Measurements from ENCODE around the gene ARHGAP19. TPM values are rescaled to one million over a fixed set of nuclear protein-coding genes. Genes with fewer than 3 reads are reported as not detected.

Gene ARHGAP19
- total RNA-seq, 1 experiment from 2014 or later, result 28.9 TPM

DNA sequence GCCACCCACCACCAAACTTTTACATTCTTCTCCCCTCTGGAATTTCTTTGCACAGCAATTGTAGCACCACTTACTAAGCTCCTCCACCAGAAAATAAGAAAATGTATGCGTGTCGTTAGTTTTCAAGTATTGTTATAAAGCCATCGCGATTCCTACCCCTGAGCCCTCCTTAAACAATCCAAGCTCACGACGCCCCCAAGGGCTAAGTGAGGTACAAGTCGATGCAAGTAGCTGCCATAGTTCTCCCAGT, 40.8 kb upstream of the ARHGAP19 start:
- no peaks in the 10 kb centered on the region for H3K9me3 ChIP-seq (ENCODE audit: control insufficient read depth, insufficient read depth, low read depth, low read length)
- intact Hi-C loops (cut with micrococcal nuclease; ENCODE audit: unreplicated experiment), result no loop called here
- no peak; the same call in 1 of the 2 replicates for TF ChIP-seq CTCF (IDR thresholded peaks at IDR 0.05)
- no peak for TF ChIP-seq POLR2AphosphoS5 (IDR thresholded peaks at IDR 0.05; ENCODE audit: low read depth, low read length)
- TF ChIP-seq, protein P1, sequence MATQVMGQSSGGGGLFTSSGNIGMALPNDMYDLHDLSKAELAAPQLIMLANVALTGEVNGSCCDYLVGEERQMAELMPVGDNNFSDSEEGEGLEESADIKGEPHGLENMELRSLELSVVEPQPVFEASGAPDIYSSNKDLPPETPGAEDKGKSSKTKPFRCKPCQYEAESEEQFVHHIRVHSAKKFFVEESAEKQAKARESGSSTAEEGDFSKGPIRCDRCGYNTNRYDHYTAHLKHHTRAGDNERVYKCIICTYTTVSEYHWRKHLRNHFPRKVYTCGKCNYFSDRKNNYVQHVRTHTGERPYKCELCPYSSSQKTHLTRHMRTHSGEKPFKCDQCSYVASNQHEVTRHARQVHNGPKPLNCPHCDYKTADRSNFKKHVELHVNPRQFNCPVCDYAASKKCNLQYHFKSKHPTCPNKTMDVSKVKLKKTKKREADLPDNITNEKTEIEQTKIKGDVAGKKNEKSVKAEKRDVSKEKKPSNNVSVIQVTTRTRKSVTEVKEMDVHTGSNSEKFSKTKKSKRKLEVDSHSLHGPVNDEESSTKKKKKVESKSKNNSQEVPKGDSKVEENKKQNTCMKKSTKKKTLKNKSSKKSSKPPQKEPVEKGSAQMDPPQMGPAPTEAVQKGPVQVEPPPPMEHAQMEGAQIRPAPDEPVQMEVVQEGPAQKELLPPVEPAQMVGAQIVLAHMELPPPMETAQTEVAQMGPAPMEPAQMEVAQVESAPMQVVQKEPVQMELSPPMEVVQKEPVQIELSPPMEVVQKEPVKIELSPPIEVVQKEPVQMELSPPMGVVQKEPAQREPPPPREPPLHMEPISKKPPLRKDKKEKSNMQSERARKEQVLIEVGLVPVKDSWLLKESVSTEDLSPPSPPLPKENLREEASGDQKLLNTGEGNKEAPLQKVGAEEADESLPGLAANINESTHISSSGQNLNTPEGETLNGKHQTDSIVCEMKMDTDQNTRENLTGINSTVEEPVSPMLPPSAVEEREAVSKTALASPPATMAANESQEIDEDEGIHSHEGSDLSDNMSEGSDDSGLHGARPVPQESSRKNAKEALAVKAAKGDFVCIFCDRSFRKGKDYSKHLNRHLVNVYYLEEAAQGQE (IDR thresholded peaks at IDR 0.05; ENCODE audit: insufficient read depth in 1 of 2, low read depth in 2 of 2, low read length in 1 of 2), result no peak
- no peak for TF ChIP-seq SIN3A (IDR thresholded peaks at IDR 0.05; ENCODE audit: borderline replicate concordance, insufficient read depth, low read depth, low read length)
- TF ChIP-seq TCF7L2 (IDR thresholded peaks at IDR 0.05; ENCODE audit: low read depth, low read length), result no peak
- H3K4me1 ChIP-seq (ENCODE audit: control insufficient read depth, insufficient read depth, low read length), result peaks cover 54% of the 10 kb centered on the region
- DNase-seq (ENCODE audit: low read depth, low spot score) (no peak), ATAC-seq (peak; percentile 36)
- H3K27me3 ChIP-seq (ENCODE audit: control insufficient read depth, insufficient read depth, low read length), result no peaks in the 10 kb centered on the region
- H3K36me3 ChIP-seq (ENCODE audit: control insufficient read depth, insufficient read depth, low read length), result no peaks in the 10 kb centered on the region
- CTCF ChIA-PET, result interaction anchor here (0.6 to 3.4 kb wide), 3 partner anchors 45 to 64 kb away, joined by 3 to 26 read pairs (median 4); no protein-coding TSS in a partner anchor
- H3K27ac ChIP-seq (ENCODE audit: low read length), result peak overlapping the region; percentile 92
- H3K4me3 ChIP-seq (ENCODE audit: low read depth in 2 of 2, low read length in 2 of 2), result peak overlapping the region; percentile 62 to 76
- POLR2A ChIA-PET, result interaction anchor here (0.6 to 0.7 kb wide), 2 partner anchors 22 to 94 kb away, joined by 3 to 9 read pairs; no protein-coding TSS in a partner anchor
- in situ Hi-C loops (cut with HindIII; ENCODE audit: low pct_unique_long_range_greater_than_20kb, low sequenced_read_pairs), result no loop called here
- no TSS peak for BruUV-seq (replicated peaks)

DNA sequence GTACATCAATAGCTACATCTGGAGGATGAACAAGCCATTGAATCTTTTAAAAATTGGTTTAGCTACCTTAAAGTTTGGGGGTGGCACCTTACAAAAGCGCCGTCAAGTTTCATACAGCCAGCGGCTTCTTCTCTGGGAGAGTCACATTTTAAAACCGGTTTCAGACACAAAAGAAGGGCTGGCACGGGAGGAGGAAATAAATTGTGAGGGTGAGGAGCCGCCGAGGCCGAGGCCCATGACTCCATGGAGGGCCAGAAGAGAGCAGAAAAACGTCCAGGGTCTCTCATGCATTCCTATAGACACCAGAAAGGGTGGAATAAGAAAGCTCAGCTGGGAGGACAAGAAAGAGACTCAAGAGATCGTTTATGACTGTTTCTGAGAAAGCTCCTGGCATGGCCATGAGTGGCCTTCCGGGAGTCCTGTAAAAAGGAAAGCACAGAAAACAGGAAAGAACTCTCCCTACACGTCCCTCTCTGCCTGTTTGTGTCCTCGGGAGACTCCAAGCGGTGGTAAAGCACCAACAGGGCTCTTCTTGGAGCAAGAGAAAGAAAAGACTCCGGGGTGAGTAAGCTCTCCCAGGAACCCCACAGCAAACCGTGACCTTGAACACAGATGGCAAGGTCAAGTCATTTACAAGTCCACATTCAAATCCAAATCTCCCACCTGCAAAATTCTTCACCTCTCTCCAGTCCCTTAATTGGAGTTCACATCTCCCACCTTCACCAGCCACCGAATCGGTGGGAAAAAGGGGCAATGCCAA, 40.3 kb upstream of the ARHGAP19 start:
- intact Hi-C loops (cut with micrococcal nuclease; ENCODE audit: unreplicated experiment) (no loop called here), in situ Hi-C loops (cut with HindIII; ENCODE audit: low pct_unique_long_range_greater_than_20kb, low sequenced_read_pairs) (no loop called here)
- ATAC-seq (peak; percentile 54), DNase-seq (ENCODE audit: low read depth, low spot score) (peak; percentile 45)
- ChIA-PET POLR2A (interaction anchor here (0.6 to 0.7 kb wide), 2 partner anchors 22 to 95 kb away, joined by 3 to 9 read pairs; no protein-coding TSS in a partner anchor), CTCF (interaction anchor here (1.0 to 3.4 kb wide), 2 partner anchors 45 to 54 kb away, joined by 4 to 26 read pairs; no protein-coding TSS in a partner anchor)
- Histone ChIP-seq H3K9me3 (ENCODE audit: control insufficient read depth, insufficient read depth, low read depth, low read length) (no peaks in the 10 kb centered on the region), H3K4me1 (ENCODE audit: control insufficient read depth, insufficient read depth, low read length) (peaks cover 58% of the 10 kb centered on the region), H3K27ac (ENCODE audit: low read length) (peak overlapping the region; percentile 92), H3K36me3 (ENCODE audit: control insufficient read depth, insufficient read depth, low read length) (no peaks in the 10 kb centered on the region), H3K4me3 (ENCODE audit: low read depth in 2 of 2, low read length in 2 of 2) (peak overlapping the region; percentile 62 to 76), H3K27me3 (ENCODE audit: control insufficient read depth, insufficient read depth, low read length) (no peaks in the 10 kb centered on the region)
- TF ChIP-seq POLR2AphosphoS5 (IDR thresholded peaks at IDR 0.05; ENCODE audit: low read depth, low read length) (peak; percentile 54; the same call in 1 of the 2 replicates), SIN3A (IDR thresholded peaks at IDR 0.05; ENCODE audit: borderline replicate concordance, insufficient read depth, low read depth, low read length) (no peak), CTCF (IDR thresholded peaks at IDR 0.05) (peak; percentile 73), TCF7L2 (IDR thresholded peaks at IDR 0.05; ENCODE audit: low read depth, low read length) (no peak)
- TSS peak; percentile 85 for BruUV-seq (replicated peaks)

Data from Panc1 (cell line).